ENCODE measurements around the gene ADAD2.

Gene ADAD2

DNA sequence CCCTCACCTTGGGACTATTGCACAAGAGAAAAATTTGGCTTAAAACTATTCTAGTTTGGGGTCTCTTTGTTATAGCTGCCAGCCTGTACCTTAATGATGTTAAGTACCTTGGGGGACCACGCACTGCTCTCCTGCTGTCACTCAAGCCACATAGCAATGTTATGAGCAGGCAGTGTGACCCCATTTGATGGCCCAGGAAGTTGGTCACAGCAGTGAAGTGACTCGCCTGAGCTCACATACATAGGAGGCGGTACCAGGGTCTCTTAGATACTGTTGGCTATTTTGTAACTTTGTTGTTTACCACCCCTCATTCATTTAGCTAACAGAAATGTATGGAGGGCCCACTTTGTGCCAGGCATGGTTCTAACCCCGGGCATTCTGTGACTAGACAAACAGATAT lies 32.5 kb downstream of the ADAD2 start:
- no peak for DNase-seq (ENCODE audit: low spot score)

DNA sequence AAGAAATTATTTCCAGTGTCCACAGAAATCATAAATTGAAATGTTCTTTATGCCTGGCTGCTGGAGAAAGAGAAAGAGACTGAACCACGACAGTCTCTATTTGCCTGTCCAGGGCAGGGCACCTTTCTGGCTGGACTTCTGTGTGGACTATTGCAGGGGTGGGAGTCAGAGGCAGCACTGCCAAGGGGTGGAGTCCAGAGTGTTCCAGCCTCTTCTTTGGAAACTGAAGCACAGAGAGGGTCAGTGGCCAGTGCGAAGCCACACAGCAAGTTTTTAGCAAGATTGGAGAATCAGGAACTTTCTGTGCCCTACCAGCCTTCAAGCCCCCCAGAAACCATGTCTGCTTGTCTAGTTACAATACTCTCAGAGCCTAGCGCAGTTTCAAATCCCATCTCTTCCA lies 33.6 kb downstream of the ADAD2 start:
- DNase-seq (ENCODE audit: low spot score) = no peak

DNA sequence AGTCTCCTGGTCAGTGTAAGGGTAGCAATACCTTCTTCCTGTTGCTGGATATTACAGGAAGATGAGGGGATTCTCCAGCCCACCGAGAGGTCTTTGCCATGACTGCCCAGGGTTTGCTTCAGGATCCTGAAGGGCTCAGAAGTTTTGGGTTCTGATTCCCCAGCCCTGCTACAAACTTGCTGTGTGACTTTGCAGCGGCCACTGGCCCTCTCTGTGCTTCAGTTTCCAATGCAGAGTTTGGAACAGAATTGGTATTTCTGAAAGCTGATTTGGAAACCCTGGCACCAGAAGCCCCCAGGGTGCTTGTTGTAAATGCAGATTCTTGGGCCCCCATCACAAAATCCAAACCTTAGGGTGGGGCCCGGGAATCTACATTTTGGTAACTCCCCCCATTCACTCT lies 34.2 kb downstream of the ADAD2 start:
- no peak for DNase-seq (ENCODE audit: low spot score)

DNA sequence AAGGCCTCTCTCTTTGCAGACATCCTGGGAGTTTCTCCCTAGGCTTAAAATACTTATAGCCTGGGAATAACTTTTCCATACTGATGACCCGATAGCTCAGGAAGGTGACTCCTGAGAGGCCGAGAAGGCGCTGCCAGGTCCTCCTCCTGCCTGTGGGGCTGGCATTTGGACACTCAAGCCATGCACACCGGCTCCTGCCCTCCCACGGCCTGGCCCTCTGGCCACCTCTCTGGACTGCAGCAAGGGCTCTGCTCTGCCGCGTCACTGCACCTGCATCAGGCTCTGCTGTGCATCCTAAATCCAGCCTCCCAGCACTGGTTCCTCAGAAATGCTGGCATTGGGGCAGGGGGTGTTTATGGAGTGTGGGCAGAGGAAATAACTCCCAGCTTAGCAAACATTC lies 34.6 kb downstream of the ADAD2 start:
- no peak for DNase-seq (ENCODE audit: low spot score)

DNA sequence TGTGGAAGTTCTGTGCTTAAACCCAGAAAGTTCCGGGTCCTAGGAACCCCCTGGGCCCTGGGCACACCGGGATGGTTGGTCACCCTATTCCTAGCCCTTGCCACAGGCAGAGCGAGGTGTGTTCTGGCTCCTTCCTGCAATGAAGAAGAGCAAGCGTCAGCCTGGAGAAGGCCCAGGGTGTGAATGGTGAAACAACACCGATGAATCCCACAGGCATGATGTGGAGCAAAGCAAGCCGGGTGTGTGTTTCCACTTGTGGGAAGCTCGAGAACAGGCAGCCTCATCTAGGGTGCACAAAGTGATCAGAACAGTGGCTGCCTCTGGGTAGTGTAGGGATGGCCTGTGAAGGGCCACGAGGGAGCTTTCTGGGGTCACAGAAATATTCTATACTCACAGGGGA lies 35.1 kb downstream of the ADAD2 start:
- DNase-seq (ENCODE audit: low spot score) = no peak

DNA sequence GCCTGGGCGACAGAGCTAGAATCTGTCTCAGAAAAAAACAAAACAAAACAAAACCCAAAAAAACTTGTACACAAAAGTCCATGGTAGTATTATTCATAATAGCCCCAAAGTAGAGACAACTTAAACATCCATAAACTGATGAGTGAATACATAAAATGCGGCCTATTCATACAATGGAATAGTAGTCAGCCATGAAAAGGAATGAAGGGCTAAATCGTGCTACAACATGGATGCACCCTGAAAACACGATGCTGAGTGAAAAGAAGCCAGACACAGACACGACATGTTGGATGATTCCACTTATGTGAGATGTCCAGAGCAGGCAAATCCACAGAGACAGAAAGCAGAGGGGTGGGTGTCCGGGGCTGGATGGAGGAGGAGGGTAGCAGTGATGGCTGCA lies 36.6 kb downstream of the ADAD2 start:
- DNase-seq (ENCODE audit: low spot score) = no peak

DNA sequence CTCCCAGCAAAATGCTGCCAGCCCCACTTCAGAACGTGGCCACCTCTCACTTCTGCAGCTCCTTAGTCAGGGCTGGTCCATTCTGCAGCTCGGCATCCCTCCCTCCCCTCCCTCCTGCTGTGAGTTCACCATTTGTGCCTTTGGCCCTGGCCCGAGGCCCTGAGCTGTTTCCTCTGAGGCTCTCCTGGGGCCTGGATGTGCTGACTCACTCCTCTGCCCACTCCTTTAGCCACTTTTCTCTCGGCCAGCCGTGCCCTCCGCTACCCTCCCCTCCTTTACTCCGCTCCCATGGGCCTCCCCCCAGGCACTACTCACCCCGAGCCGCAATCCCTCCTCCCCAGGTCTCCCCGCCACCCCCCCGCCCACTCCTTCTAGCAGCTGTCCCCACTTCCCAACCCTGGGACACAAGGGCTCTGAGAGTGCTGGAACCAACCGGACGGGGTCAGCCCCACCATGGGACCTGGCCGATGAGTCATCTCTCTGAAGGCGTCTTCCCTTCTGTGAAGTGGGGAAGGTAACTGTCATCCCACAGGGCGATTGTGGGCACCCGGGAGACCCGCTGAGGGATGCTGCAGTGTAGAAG lies 37.4 kb downstream of the ADAD2 start:
- DNase-seq (ENCODE audit: low spot score) = no peak

DNA sequence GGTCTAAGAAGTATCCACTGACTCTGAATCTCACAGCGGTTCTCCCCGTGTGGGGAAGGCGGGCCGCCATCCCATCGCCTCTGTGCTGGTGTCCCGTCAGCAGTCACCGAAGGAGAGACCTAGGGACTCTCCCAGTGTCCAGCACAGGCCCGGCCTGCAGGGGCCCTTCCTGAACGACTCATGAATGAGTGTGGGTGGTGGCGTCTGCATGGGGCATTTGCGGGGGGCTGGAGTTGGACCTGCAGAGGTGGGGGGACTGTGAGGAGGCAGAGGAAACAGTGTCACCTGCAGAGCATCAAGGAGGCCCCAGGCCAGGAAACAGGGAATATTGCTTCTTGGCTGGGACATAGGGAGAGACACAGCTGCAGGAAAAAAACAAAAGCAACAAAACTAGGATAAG lies 38.5 kb downstream of the ADAD2 start:
- no peak for DNase-seq (ENCODE audit: low spot score)

DNA sequence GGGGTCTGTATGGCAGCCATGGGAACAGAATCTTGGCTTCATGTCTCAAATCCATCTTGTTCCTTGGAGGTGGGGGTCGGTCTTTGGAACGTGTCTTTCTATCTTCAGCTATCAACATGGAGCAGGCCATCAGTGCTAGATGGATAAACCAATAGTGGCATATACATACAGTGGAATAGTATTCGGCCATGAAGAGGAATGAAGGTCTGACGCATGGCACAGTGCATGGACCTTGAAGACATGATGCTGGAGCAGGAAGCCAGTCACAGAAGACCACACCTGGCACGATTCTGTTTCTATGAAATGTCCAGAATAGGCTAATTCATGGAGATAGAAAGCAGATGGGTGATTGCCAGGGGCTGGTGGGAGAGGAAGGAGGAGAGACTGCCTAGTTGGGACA lies 41.1 kb downstream of the ADAD2 start:
- no peak for DNase-seq (ENCODE audit: low spot score)

DNA sequence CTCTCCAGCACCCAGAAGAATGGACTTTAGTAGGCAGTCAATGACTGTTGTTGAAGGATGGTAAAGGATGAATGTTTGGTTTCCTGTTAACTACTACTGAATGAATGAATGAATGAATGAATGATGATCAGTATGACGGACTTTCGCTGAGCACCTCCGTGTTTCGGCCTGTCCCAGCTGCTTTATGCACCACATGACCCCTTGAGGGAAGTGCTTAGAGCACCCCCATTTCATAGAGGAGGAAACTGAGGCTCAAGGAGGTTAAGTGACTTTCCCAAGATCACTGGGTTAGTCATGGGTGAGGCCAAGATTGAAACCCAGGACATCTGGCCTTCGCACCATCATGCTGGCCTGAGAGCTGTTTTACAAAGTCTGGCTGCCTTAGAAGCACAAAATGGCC lies 42.0 kb downstream of the ADAD2 start:
- DNase-seq (ENCODE audit: low spot score) = no peak

DNA sequence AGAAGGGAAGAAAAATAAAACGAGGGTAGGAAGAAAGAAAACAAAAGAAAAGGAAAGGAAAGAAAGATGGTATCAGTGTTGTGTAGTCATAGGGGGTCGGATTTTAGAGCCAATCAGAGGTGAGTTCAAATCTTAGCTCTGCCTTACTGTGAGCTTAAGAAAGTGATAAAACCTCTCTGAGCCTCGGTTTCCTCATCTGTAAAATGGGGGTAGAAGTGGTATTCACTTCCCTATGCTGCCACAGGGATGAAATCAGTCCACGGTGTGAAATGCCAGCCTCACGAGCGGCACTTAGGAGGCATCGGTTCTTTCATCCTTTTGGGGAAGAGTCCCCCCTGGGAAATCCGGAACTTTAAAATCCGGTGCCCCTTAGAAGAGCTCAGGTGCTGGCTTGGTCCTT lies 42.8 kb downstream of the ADAD2 start:
- DNase-seq (ENCODE audit: low spot score) = no peak

DNA sequence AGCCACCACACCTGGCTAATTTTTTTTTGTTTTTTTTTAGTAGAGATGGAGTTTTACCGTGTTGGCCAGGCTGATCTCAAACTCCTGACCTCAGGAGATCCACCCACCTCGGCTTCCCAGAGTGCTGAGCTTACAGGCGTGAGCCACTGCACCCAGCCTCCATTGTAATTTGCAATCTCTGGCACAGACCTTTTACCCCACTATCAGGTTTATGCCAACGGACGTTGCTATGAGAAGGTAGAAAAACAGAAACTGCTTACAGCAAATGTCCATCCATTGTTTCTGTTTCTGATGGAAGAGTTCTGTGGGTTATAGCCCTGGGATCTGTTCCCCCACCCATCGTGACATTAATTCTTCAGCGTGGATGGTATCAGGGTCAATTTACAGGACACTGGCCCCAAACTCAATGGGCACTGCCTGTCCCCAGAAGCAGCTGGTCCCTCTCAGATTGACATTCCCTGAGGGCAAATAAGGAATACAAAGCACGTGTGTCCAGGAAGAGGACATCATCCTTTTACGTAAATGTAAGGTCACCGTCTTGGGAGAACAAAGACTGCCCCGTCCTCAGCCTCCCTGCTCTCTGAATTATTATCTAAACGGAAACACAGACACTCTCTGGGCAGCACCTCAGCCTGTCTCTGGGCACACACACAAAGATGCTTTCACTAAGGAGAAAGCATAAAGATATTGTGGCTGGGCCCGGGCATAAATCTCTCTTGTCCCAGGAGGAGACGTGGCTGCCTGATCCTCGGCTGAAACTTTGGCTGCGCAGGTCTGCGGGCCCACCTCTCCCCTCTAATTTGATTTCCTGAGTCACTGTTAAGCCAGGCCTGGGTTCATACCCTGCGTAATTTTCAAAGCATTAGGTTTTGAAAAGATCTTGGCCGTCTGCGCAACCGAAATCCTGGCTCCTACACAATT lies 43.6 kb downstream of the ADAD2 start:
- DNase-seq (ENCODE audit: low spot score) = no peak

DNA sequence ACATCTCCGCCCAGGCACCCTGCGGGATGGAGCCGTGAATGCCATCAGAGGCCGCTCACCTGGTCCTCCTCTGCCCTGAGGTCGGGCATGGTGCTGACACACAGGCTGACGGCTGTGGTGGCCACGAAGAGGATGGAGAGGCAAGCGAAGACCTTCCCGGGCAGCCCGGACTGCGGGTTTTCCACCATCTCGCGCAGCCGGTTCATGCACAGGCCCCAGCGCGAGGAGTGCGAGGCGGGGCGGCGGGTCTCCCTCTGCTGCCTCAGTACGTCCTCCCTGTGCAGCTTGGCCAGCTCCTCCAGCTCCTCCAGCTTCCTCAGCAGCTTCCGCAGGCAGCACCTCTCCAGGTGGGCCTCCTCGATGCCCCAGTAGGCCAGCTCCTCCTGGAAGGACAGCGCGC lies 45.7 kb downstream of the ADAD2 start:
- DNase-seq (ENCODE audit: low spot score) = no peak

DNA sequence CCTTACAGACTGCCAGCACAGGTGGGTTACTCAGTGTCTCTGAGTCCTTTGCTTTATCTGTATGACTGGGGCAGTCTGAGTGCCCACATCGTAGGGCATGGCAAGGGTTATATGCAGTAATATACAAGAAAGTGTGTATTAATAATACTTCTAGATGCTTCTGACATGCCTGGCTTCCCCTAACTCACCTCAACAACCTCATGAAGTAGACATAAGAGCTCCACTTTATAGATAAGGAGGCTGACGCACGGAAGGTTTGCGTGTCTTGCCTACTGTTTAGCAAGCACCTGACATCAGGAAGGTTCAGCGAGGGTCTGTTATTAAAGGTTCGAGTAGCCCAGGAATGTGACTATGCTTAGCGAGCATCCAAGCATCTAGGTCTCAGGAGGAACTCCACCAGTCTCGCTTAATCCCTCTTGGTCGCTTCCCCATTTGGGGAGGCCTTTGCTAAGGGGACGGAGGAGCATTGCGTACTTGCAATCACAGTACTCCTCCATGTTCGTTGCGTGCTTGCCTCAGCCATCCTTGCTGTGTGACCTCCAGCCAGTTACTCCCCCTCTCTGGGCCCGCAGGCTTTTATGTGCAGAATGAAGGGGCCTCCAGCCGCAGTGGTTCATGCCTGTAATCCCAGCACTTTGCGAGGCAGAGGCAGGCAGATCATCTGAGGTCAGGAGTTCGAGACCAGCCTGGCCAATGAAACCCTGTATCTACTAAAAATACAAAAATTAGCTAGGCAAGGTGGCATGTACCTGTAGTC lies 47.2 kb downstream of the ADAD2 start:
- DNase-seq (ENCODE audit: low spot score) = no peak

DNA sequence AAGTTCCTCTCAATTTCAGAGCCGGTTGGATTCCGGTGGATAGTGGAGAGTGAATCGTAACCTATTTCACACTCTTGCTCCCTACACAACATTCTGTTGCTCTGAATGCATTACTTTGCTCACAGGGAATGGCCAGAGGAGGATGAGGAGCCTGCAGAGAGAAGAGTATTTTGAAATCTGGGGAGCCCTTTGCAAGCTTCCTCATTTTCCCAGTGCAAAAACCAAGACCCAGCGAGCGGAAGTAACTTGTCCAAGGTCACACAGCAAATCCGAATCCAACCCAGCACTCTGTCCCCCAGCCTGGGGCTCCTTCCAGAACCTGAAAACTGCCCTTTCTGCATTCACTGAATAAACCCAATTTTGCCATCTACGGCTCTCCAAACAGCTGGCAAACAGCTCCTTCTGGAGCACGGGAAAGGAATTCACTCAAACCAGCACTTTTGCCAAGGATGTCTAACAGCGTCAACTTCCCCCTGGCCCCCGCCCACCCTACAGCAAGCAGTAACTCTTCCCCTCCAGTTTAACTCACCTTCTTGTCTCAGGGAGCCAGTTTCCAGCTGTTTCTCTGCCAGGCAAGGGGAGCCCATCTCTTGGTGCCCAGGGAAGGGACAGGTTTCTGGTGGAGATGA lies 48.3 kb downstream of the ADAD2 start:
- no peak for DNase-seq (ENCODE audit: low spot score)

DNA sequence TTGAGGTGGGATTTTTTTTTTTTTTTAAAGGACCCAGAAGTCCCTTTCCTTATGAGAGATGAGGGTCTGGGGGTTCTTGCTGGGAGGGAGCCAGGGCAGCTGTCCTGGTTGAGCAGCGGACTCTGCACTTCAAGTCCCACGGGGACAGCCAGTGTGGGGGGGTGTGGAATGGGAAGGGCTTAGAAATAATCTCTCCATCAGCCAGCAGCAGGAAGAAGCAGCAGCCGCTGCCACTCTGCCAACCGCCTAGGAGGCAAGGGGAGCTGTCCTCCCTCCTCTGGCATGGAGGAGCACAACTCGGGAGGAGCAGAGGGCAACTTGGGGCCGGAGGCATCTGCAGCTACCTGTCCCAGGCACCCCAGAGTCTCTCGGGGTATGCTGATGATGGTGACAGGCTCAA lies 49.0 kb downstream of the ADAD2 start, which contains the start of gene KCNG4:
KCNG4 (minus strand) TSS at position 104 of the 400 bp plus-strand sequence. CDS start 2,527 bp downstream, outside the sequence.
- DNase-seq (ENCODE audit: low spot score) = no peak

DNA sequence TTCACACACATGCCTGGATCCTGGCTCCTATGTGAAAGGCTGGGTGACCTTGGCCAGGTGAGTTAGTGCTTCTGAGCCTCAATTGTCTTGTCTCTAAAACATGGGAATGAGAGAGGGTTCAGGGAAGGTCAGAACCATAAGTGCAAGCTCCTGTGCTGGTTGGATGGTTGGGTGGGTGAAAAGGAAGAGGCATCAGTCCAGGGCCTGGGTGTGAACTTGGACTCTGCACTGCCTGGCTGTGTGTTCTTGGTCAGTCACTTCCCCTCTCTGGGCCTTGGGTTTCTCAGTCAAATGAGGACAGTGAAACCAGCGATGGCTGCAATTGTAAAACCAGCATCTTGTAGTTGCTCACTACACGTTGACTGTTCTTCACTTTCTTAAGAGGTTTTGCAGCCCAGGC lies 49.5 kb downstream of the ADAD2 start:
- DNase-seq (ENCODE audit: low spot score) = no peak

DNA sequence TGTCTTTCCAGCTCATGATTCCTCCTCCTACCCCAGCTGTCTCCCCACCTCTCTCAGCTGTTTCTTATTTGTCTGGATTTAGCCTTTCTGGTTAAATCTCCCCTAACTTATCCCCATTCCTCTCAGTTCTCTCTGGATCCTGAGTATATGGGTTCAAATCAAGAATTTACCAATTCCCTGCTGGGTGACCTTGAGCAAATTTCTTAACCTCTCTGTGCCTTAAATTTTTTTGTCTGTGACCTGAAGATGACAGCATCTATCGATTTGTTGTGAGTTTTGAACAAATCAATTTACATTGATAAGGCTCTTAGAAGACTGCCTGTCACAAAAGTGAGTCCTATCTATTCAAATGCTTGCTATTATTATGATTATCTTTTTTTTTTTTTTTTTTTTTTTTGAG lies 50.8 kb downstream of the ADAD2 start:
- DNase-seq (ENCODE audit: low spot score) = no peak

DNA sequence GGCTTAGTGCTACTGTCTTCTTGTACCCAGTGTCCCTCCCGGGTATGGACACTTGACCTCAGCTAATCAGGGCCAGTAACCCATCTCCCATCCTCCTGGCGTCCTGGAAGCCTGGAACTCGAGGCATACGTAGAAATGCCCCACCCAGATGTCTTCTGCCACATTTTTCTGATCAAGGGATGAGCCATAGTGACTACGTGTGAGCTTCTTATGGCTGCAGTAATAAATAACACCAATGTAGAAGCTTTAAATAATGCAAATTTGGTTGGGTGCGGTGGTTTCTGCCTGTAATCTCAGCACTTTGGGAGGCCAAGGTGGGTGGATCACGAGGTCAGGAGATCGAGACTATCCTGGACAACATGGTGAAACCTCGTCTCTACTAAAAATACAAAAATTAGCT lies 51.9 kb downstream of the ADAD2 start:
- DNase-seq (ENCODE audit: low spot score) = no peak

DNA sequence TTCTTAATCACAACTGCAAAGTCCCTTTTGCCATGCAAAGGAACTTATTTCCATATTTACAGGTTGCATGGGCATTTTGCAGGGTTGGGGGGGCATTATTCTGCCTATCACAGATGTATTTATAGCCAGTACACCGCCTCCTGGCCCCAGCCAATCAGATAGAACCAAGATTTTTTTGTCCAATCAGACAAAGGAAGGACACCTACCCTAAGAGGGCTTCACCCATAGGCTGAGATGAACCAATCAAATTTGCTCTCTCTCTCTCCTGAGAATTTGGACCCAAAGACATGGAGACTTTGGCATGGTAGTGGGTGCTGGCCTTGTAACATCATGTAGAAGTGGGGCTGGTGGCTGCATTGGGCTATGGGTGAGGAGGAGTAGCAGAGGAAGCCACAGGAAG lies 52.8 kb downstream of the ADAD2 start:
- no peak for DNase-seq (ENCODE audit: low spot score)

DNA sequence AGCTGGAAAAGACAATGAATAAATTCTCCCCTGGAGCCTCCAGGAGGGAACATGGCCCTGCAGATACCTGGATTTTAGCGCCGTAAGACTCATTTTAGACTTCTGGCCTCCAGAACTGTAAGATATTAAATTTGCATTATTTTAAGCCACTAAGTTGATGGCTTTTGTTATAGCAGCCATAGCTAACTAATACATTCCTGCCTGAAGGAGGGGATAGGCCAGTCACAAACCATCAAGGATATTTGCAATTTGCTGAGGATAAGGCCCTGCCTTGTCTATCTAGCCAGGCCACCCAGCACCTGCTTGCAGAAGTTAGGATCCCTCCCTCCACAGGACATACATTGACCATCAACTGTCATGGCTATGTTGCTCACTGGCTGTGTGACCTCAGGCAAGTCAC lies 53.8 kb downstream of the ADAD2 start:
- no peak for DNase-seq (ENCODE audit: low spot score)

DNA sequence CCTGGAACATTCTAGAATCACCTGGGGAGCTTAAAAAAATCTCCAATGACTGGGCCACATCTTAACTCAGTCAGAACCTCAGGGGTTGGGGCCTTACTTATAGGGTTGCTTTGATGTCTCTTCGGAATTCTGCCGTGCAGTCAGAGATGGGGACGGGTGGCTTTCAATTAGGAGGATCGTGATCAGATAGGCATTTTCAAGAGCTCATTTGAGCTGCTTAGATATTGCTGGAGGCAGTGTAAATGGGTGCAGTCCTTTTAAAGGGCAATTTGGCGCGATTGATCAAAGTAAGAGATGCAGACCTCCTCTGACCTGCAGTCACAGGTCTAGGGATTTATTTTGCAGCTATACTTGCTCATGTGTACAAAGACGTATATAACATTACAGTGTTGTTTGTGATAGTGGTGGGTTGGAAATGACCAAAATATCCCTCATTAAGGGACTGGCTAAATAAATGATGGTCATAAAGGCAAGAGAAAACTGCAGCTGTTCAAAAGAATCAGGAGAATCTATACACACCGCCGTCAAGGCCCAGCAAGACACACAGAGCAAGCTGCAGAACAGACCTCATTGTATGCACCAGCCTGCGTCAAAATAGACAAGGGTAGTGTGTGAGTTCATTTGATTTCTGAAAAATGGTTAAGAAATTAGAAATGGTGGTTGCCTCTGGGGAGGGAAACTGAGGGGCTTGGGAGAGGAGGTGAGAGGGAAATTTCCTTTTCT lies 55.2 kb downstream of the ADAD2 start:
- DNase-seq (ENCODE audit: low spot score) = no peak

Measured in CD4-positive, alpha-beta T cell treated with Interleukin-2 at 100 ng/mL for 4 hours (primary cell).